SH-SY5Y (cell line): Measurements from ENCODE around the gene MFAP2.

Experiments used
- GATA2 ChIP-seq: IDR thresholded peaks from 2 replicates; pipeline ENCODE4 v1.6.1; 2011; ENCODE audit warnings: mild to moderate bottlenecking, low read depth, low read length
- GATA3 ChIP-seq: IDR thresholded peaks from 2 replicates; pipeline ENCODE4 v1.6.1; 2011; ENCODE audit warnings: low read depth, mild to moderate bottlenecking, low read length, moderate library complexity

Gene MFAP2

DNA sequence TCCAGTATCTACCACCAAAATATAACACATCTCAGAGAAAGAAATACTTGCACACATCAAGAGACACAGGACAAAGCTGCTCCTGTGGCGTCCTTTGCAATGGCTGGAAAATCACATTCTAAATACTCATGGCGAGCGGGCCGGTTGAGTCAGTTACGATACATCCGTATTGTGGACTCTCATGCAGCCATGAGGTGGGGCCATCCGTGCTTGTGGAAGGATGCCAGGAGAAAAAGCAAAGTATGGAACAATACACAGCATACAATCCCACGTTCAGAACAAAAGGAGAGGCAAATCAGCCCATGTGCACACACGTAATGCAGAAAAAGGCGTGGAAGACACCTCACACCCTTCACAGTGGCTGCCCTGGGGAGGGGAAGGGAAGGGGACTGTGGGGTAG lies 18.2 kb upstream of the MFAP2 start:
- TF ChIP-seq GATA3 (no peak), GATA2 (no peak)

DNA sequence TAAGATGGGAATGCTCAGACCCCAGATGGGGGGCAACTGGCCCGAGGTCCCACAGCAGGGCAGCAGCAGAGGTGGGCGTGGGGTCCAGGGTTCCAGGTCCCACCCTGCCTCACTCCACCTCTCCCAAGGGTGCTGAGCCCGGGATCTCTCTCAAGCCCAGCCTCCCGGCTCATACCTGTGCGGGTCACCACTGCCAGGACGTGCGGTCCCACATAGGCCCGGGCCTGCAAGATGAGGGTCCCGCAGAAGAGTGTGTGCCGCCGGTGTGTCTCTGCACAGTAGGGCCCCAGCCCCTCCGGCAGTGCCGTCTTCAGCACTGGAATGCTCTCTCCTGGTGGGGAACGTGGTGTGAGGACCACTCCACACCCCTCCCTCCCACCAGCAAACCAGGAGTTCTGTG lies 16.4 kb upstream of the MFAP2 start:
- TF ChIP-seq GATA2 (no peak), GATA3 (no peak)

- no peak for TF ChIP-seq GATA3
- TF ChIP-seq GATA2: no peak
These were observed 13.2 kb upstream of the MFAP2 start for GRCh38 chr1:16993521-16994038.

DNA sequence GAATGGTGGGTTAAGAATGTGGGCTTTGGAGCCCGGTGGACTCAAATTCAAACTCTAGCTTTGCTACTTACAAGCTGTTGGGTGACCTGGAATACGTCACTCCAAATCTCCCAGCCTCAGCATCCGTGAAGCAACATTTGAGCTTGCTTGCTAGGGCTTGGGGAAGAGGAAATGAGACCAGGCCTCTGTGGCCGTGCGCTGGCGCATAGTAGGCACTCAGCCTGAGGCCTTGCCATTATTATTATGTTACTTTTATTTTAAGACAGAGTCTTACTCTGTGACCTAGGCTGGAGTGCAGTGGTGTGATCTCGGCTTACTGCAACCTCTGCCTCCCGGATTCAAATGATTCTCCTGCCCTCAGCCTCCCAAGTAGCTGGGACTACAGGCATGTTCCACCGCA lies 12.3 kb upstream of the MFAP2 start:
- no peak for TF ChIP-seq GATA2
- TF ChIP-seq GATA3: no peak

- TF ChIP-seq GATA2 (no peak), GATA3 (no peak)
These were observed 11.7 kb upstream of the MFAP2 start for GRCh38 chr1:16992102-16992501.

GRCh38 chr1:16991571-16991970 lies 11.2 kb upstream of the MFAP2 start:
- no peak for TF ChIP-seq GATA2
- TF ChIP-seq GATA3: no peak

DNA sequence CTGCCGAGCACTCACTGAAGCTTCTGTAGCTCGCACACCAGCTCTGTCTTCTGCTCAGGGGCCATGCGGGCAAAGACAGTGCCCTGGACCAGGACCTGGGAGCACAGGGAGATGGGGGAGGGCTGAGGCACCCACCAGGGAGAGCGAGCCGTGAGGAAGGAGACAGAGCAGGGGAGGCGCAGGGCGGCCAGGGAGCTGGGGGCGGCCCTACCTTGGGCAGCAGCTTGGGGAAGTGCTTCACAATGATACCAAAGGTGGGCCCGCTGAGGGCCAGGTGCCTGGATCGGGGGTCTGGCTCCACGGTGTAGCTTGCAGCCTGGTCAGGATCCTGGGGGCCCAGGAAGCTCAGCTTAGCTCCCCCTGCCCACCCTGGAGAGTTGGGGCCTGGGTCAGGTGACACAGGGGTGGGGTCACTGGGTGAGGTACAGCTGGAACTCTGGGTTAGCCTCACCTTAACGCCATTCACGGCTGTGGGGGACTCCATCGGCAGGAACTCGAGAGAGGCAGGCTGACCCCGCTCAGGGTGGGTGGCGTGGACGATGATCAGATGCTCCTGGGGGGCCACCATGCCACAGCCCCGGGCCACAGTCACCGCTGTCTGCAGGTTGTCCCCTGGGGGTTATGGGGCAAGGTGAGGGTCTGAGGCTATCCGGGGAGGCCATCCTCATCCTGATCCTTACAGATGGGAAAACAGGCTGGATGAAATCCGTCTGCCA lies 9.4 kb upstream of the MFAP2 start:
- no peak for TF ChIP-seq GATA2
- TF ChIP-seq GATA3: no peak

GRCh38 chr1:16988210-16988609 lies 7.8 kb upstream of the MFAP2 start:
- no peak for TF ChIP-seq GATA2

- TF ChIP-seq GATA2 (no peak), GATA3 (no peak)
These were observed 6.5 kb upstream of the MFAP2 start for GRCh38 chr1:16986962-16987361.

GRCh38 chr1:16986560-16986959 lies 6.1 kb upstream of the MFAP2 start:
- TF ChIP-seq GATA2 (no peak), GATA3 (no peak)

- TF ChIP-seq GATA2: no peak
- no peak for TF ChIP-seq GATA3
These were observed 5.7 kb upstream of the MFAP2 start for GRCh38 chr1:16986113-16986512.

GRCh38 chr1:16984717-16985116 lies 4.3 kb upstream of the MFAP2 start:
- TF ChIP-seq GATA2: no peak
- no peak for TF ChIP-seq GATA3

DNA sequence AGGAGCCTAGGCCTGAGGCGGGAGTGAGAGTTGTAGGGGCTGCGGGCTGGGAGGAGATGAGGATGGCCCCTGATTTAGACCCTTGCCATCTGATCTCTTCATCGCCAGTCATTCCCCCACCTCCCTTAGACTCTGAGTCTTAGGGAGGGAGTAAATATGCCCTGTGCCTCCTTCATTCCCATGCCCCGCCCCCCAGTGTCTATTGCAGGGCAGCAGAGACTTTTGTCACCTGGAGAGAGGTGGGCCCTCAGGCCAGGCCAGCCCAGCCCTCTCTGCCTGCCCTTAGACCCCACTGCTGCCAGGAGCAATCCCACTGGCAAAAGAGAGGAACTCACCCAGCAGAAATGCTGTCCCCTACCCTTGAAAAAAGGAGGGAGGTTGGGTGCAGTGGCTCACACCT lies 3.2 kb upstream of the MFAP2 start:
- TF ChIP-seq GATA3 (no peak), GATA2 (no peak)

- TF ChIP-seq GATA3: no peak
- no peak for TF ChIP-seq GATA2
These were observed 2.5 kb upstream of the MFAP2 start for GRCh38 chr1:16982902-16983301.

DNA sequence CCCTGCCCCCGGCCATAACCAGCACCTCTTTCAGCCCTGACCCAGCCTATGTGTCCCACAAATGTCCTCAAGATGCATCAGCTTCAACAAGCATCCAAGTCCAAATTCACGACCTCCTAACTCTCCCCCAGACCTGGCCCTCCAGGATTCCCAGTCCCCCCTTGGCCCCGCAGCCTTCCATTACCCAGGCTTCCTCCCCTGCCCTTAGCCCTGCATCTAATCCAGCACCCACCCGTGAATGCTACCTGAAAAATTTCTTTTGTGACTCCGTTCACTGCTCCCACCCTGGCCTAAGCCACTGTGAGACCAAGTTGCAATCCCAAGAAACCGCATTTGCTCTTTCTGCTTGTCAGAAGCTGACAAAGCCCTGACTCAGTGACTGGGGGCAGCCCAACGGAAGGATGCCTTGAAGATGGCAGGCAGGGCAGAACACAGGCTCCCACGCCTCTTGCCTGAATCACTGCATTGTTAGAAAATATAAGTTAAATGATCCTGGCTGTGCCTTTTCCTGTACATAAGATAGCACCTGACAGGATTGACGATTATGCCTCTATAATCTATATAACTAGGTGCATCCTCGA lies 939 bp upstream of the MFAP2 start:
- TF ChIP-seq GATA3 (no peak), GATA2 (no peak)
